Fibroblast of lung (primary cell): ENCODE data around the gene NHS.

Experiments used
- CTCF ChIP-seq, 2 donors: IDR thresholded peaks in 1 of 2; conservative IDR thresholded peaks in 1 of 2; 1 replicate in 1 of 2; 2 replicates in 1 of 2; pipeline ENCODE4 v1.5.1; 2011 to 2012; ENCODE audit warnings: low read length in 2 of 2, control low read depth in 1 of 2, inconsistent platforms in 1 of 2, low read depth in 1 of 2, mild to moderate bottlenecking in 1 of 2
- EZH2 ChIP-seq: IDR thresholded peaks from 2 replicates; pipeline ENCODE4 v1.5.1; 2012; ENCODE audit warnings: low read length, control low read depth, mild to moderate bottlenecking; ENCODE audit errors: missing control alignments

GRCh38 chrX:17547658-17548057 lies 172.7 kb downstream of the NHS start:
- TF ChIP-seq CTCF (conservative IDR thresholded peaks at IDR 0.05 in 1 of 2, IDR thresholded peaks at IDR 0.05 in 1 of 2; ENCODE audit: low read depth in 1 of 2, low read length in 2 of 2), result no peak
- TF ChIP-seq EZH2, result no peak
